Panc1 (cell line): ENCODE results near the gene YAP1. TPM values are rescaled to one million over a fixed set of nuclear protein-coding genes. Genes with fewer than 3 reads are reported as not detected.

Experiments
- ATAC-seq: fragments of 200-7000 bp; cut with Tn5 transposase; 2 replicates; pipeline ENCODE4 v1.9.1; 2020; ENCODE audit warnings: mild to moderate bottlenecking, moderate library complexity
- BruUV-seq: library from RNA; stranded (reverse); fragments of 400-500 nt; replicated peaks from 2 replicates; lab custom pipeline; 2021; lab: Mats Ljungman, UMichigan
- CTCF ChIA-PET: fragments of 300-600 bp; sonication (Branson Sonifier 250); formaldehyde crosslinking; loops from one replicate; lab custom pipeline; 2022; ENCODE audit warnings: antibody characterized with exemption; lab: Charles Lee
- POLR2A ChIA-PET: fragments of 300-600 bp; sonication (Branson Sonifier 250); formaldehyde crosslinking; loops from one replicate; lab custom pipeline; 2022; ENCODE audit warnings: antibody characterized with exemption; lab: Charles Lee
- DNase-seq: peaks from one replicate; pipeline ENCODE4 v3.0.0-alpha.2; 2010; ENCODE audit warnings: low read depth, low spot score
- H3K27ac ChIP-seq: 2 replicates; pipeline ENCODE4 v1.5.1; 2011; ENCODE audit warnings: mild to moderate bottlenecking, low read length, inconsistent platforms
- H3K27me3 ChIP-seq: fragments of 200-500 bp; sonication (Bioruptor generic); 2 replicates; pipeline ENCODE4 v1.6.0; 2014; ENCODE audit warnings: low read length, inconsistent platforms; ENCODE audit not compliant: control insufficient read depth, insufficient read depth
- H3K36me3 ChIP-seq: fragments of 200-500 bp; sonication (Bioruptor generic); 2 replicates; pipeline ENCODE4 v1.5.1; 2014; ENCODE audit warnings: inconsistent platforms, mild to moderate bottlenecking, low read length, moderate library complexity; ENCODE audit not compliant: control insufficient read depth, insufficient read depth
- H3K4me1 ChIP-seq: 2 replicates; pipeline ENCODE4 v1.5.1; 2011; ENCODE audit warnings: inconsistent platforms, mild to moderate bottlenecking, low read length, moderate library complexity; ENCODE audit not compliant: control insufficient read depth, insufficient read depth
- H3K4me3 ChIP-seq, 2 experiments: 2 replicates each; pipeline ENCODE4 v1.5.1; 2011 to 2012; ENCODE audit warnings: low read depth in 2 of 2, low read length in 2 of 2, mild to moderate bottlenecking in 2 of 2, inconsistent platforms in 1 of 2, moderate library complexity in 1 of 2
- H3K9me3 ChIP-seq: fragments of 200-500 bp; sonication (Bioruptor generic); 2 replicates; pipeline ENCODE4 v1.5.1; 2014; ENCODE audit warnings: low read depth, mild to moderate bottlenecking, inconsistent platforms, low read length, moderate library complexity; ENCODE audit not compliant: control insufficient read depth, insufficient read depth
- POLR2AphosphoS5 ChIP-seq: IDR thresholded peaks from 2 replicates; pipeline ENCODE4 v1.6.1; 2012; ENCODE audit warnings: mild to moderate bottlenecking, low read depth, low read length, moderate library complexity
- REST ChIP-seq, 2 experiments: IDR thresholded peaks; 2 replicates each; pipeline ENCODE4 v1.6.1; 2011 to 2012; ENCODE audit warnings: low read depth in 2 of 2, control low read depth in 1 of 2, low read length in 1 of 2, mild to moderate bottlenecking in 1 of 2, moderate library complexity in 1 of 2; ENCODE audit not compliant: insufficient read depth in 1 of 2
- SIN3A ChIP-seq: IDR thresholded peaks from 2 replicates; pipeline ENCODE4 v1.6.1; 2012; ENCODE audit warnings: low read depth, mild to moderate bottlenecking, low read length, moderate library complexity, borderline replicate concordance; ENCODE audit not compliant: insufficient read depth
- TCF7L2 ChIP-seq: IDR thresholded peaks from 2 replicates; pipeline ENCODE4 v1.6.1; 2011; ENCODE audit warnings: mild to moderate bottlenecking, low read depth, low read length, inconsistent platforms
- in situ Hi-C: cut with HindIII; loops from 2 replicates; pipeline ENCODE4 v1.10.0; 2016; ENCODE audit warnings: low sequenced_read_pairs, low pct_unique_long_range_greater_than_20kb
- intact Hi-C: fragments of 100-400 bp; cut with micrococcal nuclease; formaldehyde crosslinking; loops from one replicate; pipeline ENCODE4 v1.10.0; 2022; ENCODE audit not compliant: unreplicated experiment
- total RNA-seq: library from RNA; stranded (reverse); gene quantifications from one replicate; pipeline ENCODE4 v1.2.1, GENCODE V29; 2021; ENCODE audit not compliant: unreplicated experiment
- TF ChIP-seq, protein P1 (sequence below): fragments of 450-650 bp; IDR thresholded peaks from 2 replicates; pipeline ENCODE4 v1.5.1; 2017; ENCODE audit warnings: mild to moderate bottlenecking

Gene YAP1
- total RNA-seq, 1 experiment from 2014 or later, result 158 TPM

- H3K27ac ChIP-seq, result no peak overlapping the region
Observed at GRCh38 chr11:102166175-102167064, 56.2 kb downstream of the YAP1 start.

DNA sequence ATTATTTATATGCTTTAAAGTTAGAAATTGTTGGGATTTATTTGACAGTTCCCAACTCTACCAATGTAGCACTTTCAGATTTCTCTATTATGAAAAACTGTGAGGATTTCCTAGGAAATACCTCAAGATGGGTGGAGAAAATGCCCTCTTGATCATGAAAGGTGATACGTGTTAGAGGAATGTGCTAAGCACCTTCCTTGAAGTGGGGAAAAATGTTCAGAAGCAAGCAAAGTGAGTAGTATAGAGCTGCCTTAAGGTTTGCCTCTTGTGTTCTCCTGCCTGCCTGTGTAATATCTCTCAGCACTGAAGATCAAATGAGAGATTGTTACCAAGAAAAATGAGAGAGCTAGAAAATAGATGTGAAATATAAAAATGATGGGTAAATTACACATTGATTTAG lies 58.2 kb downstream of the YAP1 start:
- POLR2A ChIA-PET, result no interaction called here
- H3K9me3 ChIP-seq, result no peaks in the 10 kb centered on the region
- H3K36me3 ChIP-seq, result no peaks in the 10 kb centered on the region
- CTCF ChIA-PET, result no interaction called here
- H3K4me3 ChIP-seq, result no peak overlapping the region
- no peaks in the 10 kb centered on the region for H3K27me3 ChIP-seq
- no TSS peak for BruUV-seq
- TF ChIP-seq SIN3A (no peak), REST (IDR thresholded peaks at IDR 0.05; ENCODE audit: insufficient read depth in 1 of 2, low read depth in 2 of 2, low read length in 1 of 2) (no peak), POLR2AphosphoS5 (no peak)
- TF ChIP-seq, protein P1, sequence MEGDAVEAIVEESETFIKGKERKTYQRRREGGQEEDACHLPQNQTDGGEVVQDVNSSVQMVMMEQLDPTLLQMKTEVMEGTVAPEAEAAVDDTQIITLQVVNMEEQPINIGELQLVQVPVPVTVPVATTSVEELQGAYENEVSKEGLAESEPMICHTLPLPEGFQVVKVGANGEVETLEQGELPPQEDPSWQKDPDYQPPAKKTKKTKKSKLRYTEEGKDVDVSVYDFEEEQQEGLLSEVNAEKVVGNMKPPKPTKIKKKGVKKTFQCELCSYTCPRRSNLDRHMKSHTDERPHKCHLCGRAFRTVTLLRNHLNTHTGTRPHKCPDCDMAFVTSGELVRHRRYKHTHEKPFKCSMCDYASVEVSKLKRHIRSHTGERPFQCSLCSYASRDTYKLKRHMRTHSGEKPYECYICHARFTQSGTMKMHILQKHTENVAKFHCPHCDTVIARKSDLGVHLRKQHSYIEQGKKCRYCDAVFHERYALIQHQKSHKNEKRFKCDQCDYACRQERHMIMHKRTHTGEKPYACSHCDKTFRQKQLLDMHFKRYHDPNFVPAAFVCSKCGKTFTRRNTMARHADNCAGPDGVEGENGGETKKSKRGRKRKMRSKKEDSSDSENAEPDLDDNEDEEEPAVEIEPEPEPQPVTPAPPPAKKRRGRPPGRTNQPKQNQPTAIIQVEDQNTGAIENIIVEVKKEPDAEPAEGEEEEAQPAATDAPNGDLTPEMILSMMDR, result no peak
- intact Hi-C loops (no loop called here), in situ Hi-C loops (no loop called here)
- no peak overlapping the region for H3K27ac ChIP-seq
- DNase-seq (no peak), ATAC-seq (peak; percentile 65; the same call in 1 of the 2 replicates)
- H3K4me1 ChIP-seq, result peaks cover 2% of the 10 kb centered on the region; the same call in 1 of the 2 replicates

More at GRCh38 chr11:102166175-102167064, 56.2 kb downstream of the YAP1 start:
- H3K4me1 ChIP-seq, result peaks cover 10% of the 10 kb centered on the region; the same call in 1 of the 2 replicates
- in situ Hi-C loops (no loop called here), intact Hi-C loops (no loop called here)
- no peak for ATAC-seq
- no peaks in the 10 kb centered on the region for H3K9me3 ChIP-seq
- CTCF ChIA-PET, result no interaction called here
- no peak for DNase-seq
- H3K36me3 ChIP-seq, result no peaks in the 10 kb centered on the region
- TSS peak; percentile 6 for BruUV-seq
- H3K27me3 ChIP-seq, result no peaks in the 10 kb centered on the region
- POLR2A ChIA-PET, result no interaction called here
- no peak overlapping the region for H3K4me3 ChIP-seq
- no peak for TF ChIP-seq POLR2AphosphoS5
- TF ChIP-seq, protein P1, result no peak
- TF ChIP-seq TCF7L2, result no peak
